ENCODE measurements around the gene USP10.

DNA sequence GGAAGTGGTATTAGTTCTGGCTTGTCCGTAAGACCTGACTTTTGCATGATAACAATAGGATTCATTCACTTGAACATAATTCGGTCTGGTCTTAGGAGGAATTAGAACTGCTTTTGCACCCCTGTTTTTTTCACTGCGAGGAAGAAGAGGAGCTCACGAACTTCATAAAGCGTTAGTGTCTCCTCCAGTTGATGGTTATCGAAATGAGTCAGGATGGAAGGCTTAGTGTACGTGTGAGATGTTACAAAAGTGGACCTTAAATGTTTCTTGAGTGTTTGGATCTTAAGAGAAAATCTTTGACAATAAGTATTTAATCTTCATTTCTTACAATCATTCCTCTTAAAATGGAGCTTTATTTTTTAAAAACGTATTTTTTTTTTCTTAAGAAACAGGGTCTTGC lies 52.8 kb downstream of the USP10 start:
- TF ChIP-seq CTCF (IDR thresholded peaks at IDR 0.05; ENCODE audit: extremely low read depth in 1 of 2, insufficient read depth in 1 of 2, low read depth in 1 of 2, low read length in 2 of 2) (no peak), MAX (IDR thresholded peaks at IDR 0.05; ENCODE audit: insufficient read depth, insufficient read length) (no peak), MYC (IDR thresholded peaks at IDR 0.05; ENCODE audit: low read depth, low read length) (no peak), POLR2AphosphoS5 (IDR thresholded peaks at IDR 0.05; ENCODE audit: insufficient read depth, low read depth, low read length) (no peak), JUN (IDR thresholded peaks at IDR 0.05; ENCODE audit: borderline replicate concordance, insufficient read depth, insufficient read length, low read depth) (no peak), POLR2A (IDR thresholded peaks at IDR 0.05; ENCODE audit: low read depth, low read length) (no peak), EZH2 (IDR thresholded peaks at IDR 0.05; ENCODE audit: borderline replicate concordance, low read depth, low read length, severe bottlenecking) (no peak)

All from endothelial cell of umbilical vein (primary cell).